HG02884 (cell line): ENCODE data around the gene PITPNC1.
"Not testable (repeated sequence)": the region's sequence is repeated elsewhere in the genome, so short reads cannot be mapped to it uniquely, and the experiment has no call there.

ENCODE experiments used
- ATAC-seq: cut with Tn5 transposase; IDR thresholded peaks from one replicate; pipeline ENCODE4 v1.9.1; 2021; ENCODE audit warnings: mild to moderate bottlenecking, moderate library complexity; ENCODE audit not compliant: unreplicated experiment

Gene PITPNC1

DNA sequence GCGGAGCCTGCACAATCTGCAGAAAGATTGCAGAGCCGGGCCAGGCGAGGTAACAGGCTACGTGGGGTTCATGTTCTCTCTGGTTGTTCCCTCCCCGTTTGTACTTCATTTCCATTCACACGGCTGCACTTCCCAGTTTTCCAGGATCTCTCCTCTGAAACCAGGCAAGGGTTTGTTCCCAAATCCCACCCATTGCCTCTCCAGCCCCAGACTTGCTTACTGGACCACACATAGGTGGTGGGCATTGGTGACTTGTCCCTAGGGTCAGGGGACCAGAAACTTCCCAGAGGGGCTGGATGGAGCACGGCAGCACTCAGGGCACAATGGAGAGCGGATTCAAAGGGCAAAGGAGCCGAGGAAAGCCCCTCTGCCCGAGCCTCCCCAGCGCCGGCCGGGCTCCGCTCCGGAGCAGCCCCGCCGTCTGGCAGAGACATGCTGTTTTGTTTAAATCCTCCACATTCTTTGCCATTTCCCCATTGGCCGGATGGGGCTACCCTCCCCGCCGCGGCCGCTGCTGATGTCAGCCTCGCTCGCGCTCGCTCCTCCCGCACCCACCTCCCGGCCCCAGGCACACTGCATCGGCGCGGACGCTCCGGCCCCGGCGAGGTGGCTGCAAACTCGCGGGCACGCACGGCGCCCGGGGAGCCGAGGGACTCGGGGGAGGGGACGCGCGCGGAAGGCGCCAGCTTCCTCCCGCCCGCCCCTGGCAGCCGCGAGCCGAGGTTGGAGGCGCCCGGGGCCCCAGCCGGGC, at the start of gene PITPNC1:
TSS of gene PITPNC1 (plus strand) at position 545 of the 751 bp plus-strand sequence.
- ATAC-seq: peak; percentile 67

DNA sequence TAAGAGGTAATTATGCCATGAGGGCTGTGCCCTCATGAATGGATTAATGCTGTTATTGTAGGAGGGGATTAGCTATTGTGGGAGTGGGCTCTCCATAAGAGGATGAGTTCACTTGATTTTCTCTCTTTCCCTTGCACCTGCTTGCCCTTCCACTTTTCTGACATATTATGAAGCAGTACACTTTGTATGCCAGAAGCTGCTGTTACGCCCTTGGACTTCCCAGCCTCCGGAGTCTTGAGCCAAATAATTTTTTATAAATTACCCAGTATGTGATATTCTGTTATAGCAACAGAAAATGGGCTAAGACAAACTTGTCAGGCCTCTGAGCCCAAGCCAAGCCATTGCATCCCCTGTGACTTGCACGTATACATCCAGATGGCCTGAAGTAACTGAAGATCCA, 49.1 kb upstream of the PITPNC1 start:
- no peak for ATAC-seq

DNA sequence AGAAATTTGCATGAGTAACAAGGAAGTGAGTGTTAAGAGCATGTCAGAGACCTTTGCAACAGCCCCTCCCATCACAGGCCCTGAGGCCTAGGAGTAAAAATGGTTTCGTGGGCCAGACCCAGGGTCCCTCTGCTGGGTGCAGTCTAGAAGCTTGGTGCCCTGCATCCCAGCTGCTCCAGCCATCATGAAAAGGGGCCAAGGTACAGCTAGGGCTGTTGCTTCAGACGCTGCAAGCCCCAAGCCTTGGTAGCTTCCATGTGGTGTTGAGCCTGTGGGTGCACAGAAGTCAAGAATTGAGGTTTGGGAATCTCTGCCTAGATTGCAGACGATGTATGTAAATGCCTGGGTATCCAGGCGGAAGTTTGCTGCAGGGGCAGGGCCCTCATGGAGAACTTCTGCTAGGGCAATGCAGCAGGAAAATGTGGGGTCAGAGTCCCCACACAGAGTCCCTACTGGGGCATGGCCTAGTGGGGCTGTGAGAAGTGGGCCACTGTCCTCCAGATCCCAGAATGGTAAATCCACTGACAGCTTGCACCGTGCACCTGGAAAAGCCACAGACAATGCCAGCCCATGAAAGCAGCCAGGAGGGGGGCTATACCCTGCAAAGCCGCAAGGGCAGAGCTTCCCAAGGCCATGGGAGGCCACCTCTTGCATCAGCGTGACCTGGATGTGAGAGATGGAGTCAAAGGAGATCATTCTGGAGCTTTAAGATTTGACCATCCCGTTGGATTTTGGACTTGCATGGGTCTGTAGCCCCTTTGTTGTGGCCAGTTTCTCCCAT, 45.5 kb upstream of the PITPNC1 start:
- ATAC-seq: not testable (repeated sequence)

DNA sequence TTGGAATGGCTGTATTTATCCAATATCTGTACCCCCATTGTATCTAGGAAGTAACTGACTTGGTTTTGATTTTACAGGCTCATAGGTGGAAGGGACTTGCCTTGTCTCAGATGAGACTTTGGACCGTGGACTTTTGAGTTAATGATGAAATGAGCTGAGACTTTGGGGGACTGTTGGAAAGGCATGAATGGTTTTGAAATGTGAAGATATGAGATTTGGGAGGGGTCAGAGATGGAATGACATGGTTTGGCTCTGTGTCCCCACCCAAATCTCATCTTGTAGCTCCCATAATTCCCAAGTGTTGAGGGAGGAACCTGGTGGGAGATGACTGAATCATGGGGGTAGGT, 44.9 kb upstream of the PITPNC1 start:
- ATAC-seq: not testable (repeated sequence)

DNA sequence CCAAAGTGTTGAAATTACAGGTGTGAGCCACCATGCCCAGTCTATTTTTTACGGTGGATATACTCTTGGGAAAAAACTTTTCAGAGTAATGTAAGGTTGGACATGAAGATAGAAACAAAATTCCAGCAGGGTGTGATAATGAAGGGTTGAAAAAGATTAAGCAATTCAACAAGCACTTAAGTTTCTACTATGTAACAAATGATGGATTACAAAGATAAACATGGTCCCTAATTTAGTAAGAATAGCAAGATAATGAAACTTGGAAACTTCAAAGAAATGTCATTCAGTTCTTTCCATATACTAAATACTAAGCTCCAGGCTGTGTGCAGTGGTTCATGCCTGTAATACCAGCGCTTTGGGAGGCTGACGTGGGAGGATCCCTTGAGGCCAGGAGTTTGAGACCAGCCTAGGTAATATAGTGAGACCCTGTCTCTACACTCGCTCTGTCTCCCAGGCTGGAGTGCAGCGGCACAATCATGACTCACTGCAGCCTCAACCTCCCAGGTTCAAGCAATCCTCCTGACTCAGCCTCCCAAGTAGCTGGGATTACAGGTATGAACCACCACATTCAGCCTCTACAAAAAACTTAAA, 41.7 kb upstream of the PITPNC1 start:
- no peak for ATAC-seq

DNA sequence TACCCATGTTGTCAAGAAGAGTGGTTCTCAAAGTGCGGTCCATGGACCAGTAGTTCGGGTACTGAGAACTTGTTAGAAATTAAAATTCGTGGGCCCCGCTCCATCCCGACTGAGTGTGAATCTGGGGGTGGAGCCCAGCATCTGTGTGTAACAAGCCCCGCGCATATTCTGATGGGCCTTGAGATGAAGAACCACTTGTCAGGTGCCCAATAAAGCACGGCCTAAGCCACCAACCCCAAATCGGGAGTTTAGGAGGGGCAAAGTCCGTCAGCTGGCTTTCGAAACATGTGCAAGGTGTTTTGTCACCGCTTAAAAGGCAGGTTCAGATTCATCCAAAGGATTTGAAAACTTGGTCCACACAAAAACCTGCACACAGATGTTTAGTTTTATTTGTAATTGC, 40.2 kb upstream of the PITPNC1 start:
- ATAC-seq: no peak

DNA sequence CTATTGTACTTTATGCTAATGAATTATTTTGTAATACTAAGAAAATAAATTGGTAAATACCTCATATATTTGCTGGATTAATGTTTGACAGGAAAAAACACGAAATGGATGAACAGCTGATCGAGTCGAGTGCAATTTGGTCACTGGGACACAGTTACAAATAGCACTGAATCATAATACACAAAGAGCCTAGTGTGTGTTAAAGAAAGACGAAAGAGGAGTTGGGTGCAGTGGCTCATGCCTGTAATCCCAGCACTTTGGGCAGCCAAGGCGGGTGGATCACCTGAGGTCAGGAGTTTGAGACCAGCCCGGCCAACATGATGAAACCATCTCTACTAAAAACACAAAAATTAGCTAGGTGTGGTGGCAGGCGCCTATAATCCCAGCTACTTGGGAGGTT, 38.7 kb upstream of the PITPNC1 start:
- ATAC-seq: not testable (repeated sequence)

DNA sequence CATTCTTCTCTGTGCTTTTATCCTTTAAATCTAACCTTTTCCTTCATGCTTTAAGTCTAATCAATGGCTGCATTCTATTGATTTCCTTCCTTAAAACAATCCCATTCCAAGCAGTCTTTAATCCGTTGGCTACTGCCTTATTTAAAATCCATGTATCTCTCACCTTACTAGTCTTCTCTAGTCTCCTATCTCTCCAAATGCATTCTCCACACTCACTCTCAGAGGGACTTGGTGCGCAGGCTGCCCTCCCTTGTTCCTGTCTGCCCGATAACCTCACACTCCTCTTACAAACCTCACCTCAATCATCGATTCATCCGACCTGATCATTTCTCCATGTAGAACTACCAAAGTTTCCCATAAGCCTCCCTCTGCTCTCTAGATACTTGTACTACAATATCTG, 33.8 kb upstream of the PITPNC1 start:
- ATAC-seq: no peak

DNA sequence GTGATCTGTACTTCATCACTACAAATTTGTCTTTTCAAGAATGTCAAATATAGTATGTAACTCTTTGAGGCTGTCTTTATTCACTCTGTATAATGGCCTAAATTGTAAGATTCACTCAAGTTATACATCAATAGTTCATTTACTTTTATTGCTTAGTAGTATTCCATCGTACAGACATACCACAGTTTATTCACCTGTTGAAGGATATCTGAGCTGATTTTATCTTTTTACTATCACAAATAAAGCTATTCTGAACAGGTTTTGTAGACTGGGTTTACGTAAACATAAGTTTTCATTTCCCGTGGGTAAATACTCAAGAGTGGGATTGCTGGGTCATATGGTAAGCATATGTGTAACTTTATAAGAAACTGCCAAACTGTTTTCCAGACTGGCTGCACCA, 29.3 kb upstream of the PITPNC1 start:
- ATAC-seq: no peak

DNA sequence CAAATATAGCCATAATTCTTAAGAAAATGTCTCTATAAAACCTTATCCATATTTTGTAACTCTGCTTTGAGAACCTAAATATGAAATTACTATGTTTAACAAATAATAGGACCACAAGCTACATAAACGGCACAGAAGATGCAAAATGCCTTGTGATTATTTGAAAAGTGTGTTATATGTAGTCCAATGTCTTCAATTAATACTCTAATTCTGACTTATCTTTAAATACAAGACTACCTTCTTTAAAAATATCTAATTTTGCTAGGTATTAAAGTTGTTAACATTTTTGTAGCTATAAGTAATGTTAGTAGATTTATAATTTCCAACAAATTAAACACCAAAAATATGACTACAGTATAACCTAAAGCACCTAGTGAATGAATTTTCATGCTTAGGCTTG, 27.7 kb upstream of the PITPNC1 start:
- ATAC-seq: no peak

DNA sequence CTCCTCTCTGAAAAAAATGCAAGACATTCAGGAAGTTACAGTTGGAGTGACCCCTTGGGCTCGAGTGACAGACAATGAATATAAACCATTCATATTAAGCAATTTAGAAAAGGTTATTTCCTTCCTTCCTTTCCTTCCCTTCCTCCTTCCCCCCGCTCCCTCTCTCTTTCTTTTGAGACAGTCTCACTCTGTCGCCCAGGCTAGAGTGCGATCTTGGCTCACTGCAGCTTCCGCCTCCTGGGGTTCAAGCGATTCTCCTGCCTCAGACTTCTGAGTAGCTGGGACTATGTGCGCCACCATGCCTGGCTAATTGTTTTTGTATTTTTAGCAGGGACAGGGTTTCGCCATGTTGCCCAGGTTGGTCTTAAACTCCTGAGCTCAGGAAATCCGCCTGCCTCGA, 23.9 kb upstream of the PITPNC1 start:
- ATAC-seq: no peak

DNA sequence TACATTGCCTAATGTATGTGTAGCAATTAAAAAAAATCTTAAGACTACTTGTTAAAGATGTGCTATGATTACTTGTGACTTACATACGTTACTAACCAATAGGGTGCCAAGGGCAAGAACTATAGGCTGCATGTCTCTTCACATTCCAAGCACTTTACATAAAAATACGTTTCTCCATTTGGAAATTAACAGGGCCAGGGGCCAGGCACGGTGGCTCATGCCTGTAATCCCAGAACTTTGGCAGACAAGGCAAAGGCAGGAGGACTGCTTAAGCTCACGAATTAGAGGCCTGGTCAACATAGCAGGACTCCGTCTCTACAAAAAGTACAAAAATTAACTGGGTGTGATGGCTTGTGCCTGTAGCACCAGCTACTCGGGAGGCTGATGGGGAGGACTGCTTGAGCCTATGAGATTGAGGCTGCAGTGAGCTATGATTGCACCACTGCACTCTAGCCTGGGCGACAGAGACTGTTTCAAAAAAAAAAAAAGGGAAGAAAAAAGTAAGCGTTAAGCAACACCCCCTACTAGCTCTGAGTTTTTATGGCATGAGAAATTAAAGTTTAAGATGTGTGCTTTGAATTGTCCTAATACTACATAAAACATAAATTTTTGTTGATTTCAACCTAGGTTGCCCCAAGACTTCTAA, 23.0 kb upstream of the PITPNC1 start:
- no peak for ATAC-seq

DNA sequence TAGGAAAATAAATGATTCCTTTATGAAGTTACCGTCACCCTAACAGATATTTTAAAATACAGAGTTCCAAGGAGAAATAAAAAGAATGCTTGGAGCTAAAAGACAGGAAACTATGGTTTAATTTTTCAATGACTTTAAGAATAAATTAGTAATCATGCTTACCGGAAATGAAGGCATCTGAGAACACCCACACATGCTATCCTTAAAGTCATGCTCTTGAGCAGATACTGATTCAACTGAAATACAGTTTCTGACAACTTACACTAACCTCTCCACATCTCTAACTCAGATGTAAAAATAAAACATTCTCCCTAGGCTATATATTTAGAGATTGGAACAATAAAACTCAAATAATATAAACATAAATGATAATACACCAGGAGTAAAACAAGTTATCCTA, 18.5 kb upstream of the PITPNC1 start:
- ATAC-seq: no peak

DNA sequence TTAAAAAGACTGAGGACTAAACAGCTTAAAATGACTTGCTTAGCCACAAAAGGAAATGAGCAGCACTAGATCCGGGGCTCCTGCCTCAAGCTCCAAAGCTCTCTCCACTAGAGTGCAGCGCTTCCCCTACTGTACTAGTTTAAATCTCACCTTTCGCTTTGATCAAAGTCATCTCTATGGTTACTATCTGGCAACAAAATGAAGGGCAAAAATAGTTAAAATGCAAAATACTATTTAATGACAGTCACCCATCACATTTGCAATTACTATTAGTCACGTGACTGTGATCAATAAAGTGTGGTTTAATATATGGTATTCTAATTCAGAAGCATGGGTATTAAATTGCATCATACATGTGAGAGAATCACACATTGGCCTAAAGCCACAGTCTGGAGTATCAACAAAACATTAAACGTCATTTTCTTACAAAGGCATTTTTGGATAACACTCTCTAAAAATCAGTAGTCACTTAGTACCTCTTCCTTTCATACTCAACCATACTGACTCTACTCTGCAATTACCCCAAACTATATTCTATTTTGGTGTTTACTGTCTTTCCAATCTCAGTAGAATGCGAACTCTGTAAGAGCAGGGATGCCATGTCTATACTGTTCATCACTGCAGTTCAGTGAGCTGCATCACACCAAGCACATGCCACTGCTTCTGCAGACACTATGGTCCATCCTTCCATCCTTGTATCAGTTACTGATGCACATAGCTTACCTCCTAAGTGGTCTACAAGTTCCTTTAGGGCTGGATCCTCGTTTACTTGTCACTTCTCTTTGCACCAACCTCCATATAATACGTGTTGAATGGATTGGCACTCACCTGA, 16.9 kb upstream of the PITPNC1 start:
- ATAC-seq: no peak

DNA sequence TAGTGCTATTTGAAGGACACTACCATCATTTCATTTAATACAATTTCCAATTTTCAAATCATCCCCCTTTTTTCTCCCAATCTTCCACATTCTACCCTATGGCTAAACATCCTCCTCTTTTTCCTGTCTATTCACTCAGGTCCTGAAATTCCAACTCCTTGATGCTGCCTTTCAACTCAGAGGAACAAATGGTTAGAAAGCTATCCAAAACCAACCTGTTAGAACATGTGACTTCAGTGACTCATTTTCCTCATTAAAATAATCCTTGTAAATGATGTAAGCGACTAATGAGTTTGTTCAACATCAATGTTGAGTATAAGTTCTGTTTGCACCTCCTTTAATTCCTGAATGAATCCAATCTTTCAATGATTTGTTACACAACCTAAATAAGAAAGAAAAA, 16.2 kb upstream of the PITPNC1 start:
- ATAC-seq: no peak

DNA sequence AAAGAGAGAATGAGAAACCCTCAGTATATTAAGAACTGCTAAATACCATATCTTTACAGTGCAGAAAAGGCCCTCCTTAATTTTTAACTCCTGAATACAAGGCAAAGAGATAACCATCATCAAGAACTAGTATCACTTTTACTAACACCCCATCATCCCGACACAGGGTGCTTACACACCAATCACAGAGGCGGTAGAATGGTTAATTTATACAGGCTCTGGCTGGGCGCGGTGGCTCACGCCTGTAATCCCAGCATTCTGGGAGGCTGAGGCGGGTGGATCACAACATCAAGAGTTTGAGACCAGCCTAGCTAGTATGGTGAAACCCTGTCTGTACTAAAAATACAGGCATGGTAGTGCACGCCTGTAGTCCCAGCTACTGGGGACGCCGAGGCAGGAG, 14.9 kb upstream of the PITPNC1 start:
- no peak for ATAC-seq

DNA sequence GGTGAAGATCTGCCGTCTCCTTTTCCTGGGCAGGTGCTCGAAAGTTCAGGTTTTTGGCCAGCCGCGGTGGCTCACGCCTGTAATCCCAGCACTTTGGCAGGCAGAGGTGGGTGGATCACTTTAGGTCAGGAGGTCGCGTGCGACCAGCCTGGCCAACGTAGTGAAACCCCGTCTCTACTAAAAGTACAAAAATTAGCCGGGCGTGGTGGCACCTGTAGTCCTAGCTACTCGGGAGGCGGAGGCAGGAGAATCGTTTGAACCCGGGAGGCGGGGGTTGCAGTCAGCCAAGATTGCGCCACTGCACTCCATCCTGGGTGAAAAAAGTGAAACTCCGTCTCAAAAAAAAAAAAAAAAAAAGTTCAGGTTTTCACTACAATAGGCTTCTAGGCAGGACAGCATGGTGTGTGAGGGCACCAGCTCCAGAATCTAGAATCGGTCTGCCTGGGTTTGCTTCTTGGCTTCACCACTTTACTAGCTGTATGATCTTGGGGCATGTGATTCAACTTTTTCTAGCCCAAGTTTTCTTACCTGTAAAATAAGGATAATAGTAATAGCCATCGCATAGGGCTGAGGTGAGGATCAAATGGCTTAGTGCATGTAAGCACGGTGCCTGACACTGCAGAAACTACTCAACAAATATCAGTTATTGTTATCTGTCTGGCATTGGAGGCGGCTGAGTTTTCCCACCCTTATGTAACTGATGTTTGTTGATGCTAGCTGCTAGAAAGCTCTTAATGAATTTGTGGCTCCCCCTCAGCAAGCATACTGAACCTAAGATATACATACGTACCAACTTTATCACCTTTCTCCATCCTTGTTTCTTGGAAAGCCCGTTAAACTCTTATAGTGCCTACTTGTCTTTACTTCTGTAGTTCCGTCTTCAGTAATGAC, 12.0 kb upstream of the PITPNC1 start:
- ATAC-seq: no peak

DNA sequence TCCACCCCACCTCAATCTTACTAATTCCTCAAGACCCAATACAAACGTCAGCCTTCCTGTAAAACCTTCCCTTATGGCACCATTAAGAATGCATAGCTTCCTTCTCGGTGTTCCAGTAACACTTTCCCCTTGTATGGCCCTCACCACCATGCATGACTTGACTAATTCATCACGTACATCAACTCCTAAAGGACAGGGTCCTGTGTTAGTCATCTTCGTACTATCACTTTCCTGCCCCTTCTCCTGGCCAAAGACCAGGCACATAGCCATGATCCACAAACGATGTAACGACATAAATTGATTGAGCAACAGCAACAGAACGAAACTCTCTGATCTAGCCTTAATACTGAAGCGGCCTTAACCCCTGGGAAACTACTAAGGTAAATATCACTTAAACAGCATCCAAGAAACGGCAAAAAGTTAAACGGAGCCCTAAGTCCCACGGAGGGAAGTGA, 11.3 kb upstream of the PITPNC1 start:
- ATAC-seq: peak; percentile 16
